GM12878 (cell line): ENCODE data around the gene KRT6B.

Experiments
- EZH2 ChIP-seq: IDR thresholded peaks from 2 replicates; pipeline ENCODE4 v1.6.1; 2012; ENCODE audit warnings: low read depth, mild to moderate bottlenecking, control low read depth, inconsistent platforms, low read length, borderline replicate concordance; ENCODE audit not compliant: control insufficient read depth
- JUND ChIP-seq: IDR thresholded peaks from 2 replicates; pipeline ENCODE4 v1.6.1; 2012; ENCODE audit warnings: low read depth, mild to moderate bottlenecking, low read length, improper control_type of control experiment, moderate library complexity
- NBN ChIP-seq: fragments of 450-650 bp; IDR thresholded peaks from 2 replicates; pipeline ENCODE4 v1.6.1; 2016
- POLR2A ChIP-seq: IDR thresholded peaks from 2 replicates; pipeline ENCODE4 v1.6.1; 2011; ENCODE audit warnings: low read depth, mild to moderate bottlenecking, low read length
- SREBF2 ChIP-seq: IDR thresholded peaks from 2 replicates; pipeline ENCODE4 v1.6.1; 2012; ENCODE audit warnings: mild to moderate bottlenecking, low read length
- TAF1 ChIP-seq: IDR thresholded peaks from 2 replicates; pipeline ENCODE4 v1.6.1; 2011; ENCODE audit warnings: mild to moderate bottlenecking, low read depth, low read length, borderline replicate concordance
- TF ChIP-seq, protein P1 (sequence below): IDR thresholded peaks from 2 replicates; pipeline ENCODE4 v1.6.1; 2011; ENCODE audit warnings: mild to moderate bottlenecking, low read depth, low read length, moderate library complexity; ENCODE audit not compliant: insufficient replicate concordance
- TF ChIP-seq, protein P2 (sequence below): IDR thresholded peaks from 2 replicates; pipeline ENCODE4 v1.6.1; 2011; ENCODE audit warnings: borderline replicate concordance, low read depth, mild to moderate bottlenecking, moderate library complexity, mixed read lengths, low read length; ENCODE audit not compliant: insufficient read depth; ENCODE audit errors: extremely low read length
- TF ChIP-seq, protein P3 (sequence below): fragments of 450-650 bp; IDR thresholded peaks from 2 replicates; pipeline ENCODE4 v1.6.1; 2017; ENCODE audit warnings: mild to moderate bottlenecking
- TF ChIP-seq, protein P4 (sequence below), 3 experiments: IDR thresholded peaks in 2 of 3; conservative IDR thresholded peaks in 1 of 3; 2 replicates each; pipeline ENCODE4 v1.5.1; 2011; ENCODE audit warnings: low read depth in 3 of 3, low read length in 3 of 3, mild to moderate bottlenecking in 3 of 3, control low read depth in 2 of 3, moderate library complexity in 2 of 3, inconsistent platforms in 1 of 3, mixed read lengths in 1 of 3; ENCODE audit not compliant: control insufficient read depth in 2 of 3, insufficient read depth in 1 of 3; ENCODE audit errors: extremely low read depth in 1 of 3
- TF ChIP-seq, protein P5 (sequence below): fragments of 450-650 bp; formaldehyde crosslinking; IDR thresholded peaks from 2 replicates; pipeline ENCODE4 v1.4.0; 2020; ENCODE audit warnings: mild to moderate bottlenecking, moderate library complexity

DNA sequence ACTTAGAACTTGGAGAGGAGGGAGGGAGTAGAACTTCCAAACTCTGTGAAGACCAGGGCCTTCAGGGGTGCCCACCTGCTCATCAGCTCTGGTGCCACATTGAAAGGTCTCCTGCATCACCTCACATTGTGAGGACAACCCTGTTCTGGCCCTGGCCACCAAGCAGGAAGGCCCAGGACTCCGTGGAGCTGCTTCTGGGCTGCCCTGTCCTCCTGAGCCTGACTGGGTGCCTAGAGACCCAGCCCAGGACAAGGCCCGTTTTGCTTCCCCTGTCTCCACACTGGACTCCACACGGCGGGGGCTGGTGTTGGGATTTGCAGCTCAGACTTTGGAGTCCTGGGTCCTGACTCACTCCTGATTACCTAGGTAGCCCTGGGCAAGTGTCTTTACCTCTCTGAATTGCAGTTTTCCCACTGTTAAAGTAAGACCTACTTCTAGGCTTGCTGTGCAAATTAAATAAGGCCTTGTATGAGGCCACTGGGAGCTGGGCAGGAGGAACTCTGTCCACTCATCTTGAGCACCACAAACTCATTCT lies 33.3 kb downstream of the KRT6B start:
- TF ChIP-seq TAF1 (no peak), NBN (no peak), POLR2A (no peak), EZH2 (no peak), SREBF2 (no peak), JUND (no peak)
- TF ChIP-seq, protein P1, sequence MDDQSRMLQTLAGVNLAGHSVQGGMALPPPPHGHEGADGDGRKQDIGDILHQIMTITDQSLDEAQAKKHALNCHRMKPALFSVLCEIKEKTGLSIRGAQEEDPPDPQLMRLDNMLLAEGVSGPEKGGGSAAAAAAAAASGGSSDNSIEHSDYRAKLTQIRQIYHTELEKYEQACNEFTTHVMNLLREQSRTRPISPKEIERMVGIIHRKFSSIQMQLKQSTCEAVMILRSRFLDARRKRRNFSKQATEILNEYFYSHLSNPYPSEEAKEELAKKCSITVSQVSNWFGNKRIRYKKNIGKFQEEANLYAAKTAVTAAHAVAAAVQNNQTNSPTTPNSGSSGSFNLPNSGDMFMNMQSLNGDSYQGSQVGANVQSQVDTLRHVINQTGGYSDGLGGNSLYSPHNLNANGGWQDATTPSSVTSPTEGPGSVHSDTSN = no peak
- TF ChIP-seq, protein P2, sequence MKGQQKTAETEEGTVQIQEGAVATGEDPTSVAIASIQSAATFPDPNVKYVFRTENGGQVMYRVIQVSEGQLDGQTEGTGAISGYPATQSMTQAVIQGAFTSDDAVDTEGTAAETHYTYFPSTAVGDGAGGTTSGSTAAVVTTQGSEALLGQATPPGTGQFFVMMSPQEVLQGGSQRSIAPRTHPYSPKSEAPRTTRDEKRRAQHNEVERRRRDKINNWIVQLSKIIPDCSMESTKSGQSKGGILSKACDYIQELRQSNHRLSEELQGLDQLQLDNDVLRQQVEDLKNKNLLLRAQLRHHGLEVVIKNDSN = no peak
- TF ChIP-seq, protein P3, sequence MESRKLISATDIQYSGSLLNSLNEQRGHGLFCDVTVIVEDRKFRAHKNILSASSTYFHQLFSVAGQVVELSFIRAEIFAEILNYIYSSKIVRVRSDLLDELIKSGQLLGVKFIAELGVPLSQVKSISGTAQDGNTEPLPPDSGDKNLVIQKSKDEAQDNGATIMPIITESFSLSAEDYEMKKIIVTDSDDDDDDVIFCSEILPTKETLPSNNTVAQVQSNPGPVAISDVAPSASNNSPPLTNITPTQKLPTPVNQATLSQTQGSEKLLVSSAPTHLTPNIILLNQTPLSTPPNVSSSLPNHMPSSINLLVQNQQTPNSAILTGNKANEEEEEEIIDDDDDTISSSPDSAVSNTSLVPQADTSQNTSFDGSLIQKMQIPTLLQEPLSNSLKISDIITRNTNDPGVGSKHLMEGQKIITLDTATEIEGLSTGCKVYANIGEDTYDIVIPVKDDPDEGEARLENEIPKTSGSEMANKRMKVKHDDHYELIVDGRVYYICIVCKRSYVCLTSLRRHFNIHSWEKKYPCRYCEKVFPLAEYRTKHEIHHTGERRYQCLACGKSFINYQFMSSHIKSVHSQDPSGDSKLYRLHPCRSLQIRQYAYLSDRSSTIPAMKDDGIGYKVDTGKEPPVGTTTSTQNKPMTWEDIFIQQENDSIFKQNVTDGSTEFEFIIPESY = no peak
- TF ChIP-seq, protein P4, sequence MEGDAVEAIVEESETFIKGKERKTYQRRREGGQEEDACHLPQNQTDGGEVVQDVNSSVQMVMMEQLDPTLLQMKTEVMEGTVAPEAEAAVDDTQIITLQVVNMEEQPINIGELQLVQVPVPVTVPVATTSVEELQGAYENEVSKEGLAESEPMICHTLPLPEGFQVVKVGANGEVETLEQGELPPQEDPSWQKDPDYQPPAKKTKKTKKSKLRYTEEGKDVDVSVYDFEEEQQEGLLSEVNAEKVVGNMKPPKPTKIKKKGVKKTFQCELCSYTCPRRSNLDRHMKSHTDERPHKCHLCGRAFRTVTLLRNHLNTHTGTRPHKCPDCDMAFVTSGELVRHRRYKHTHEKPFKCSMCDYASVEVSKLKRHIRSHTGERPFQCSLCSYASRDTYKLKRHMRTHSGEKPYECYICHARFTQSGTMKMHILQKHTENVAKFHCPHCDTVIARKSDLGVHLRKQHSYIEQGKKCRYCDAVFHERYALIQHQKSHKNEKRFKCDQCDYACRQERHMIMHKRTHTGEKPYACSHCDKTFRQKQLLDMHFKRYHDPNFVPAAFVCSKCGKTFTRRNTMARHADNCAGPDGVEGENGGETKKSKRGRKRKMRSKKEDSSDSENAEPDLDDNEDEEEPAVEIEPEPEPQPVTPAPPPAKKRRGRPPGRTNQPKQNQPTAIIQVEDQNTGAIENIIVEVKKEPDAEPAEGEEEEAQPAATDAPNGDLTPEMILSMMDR (IDR thresholded peaks at IDR 0.05 in 2 of 3, conservative IDR thresholded peaks at IDR 0.05 in 1 of 3; ENCODE audit: control insufficient read depth in 2 of 3, extremely low read depth in 1 of 3, insufficient read depth in 1 of 3, low read depth in 3 of 3, low read length in 3 of 3) = no peak
- TF ChIP-seq, protein P5, sequence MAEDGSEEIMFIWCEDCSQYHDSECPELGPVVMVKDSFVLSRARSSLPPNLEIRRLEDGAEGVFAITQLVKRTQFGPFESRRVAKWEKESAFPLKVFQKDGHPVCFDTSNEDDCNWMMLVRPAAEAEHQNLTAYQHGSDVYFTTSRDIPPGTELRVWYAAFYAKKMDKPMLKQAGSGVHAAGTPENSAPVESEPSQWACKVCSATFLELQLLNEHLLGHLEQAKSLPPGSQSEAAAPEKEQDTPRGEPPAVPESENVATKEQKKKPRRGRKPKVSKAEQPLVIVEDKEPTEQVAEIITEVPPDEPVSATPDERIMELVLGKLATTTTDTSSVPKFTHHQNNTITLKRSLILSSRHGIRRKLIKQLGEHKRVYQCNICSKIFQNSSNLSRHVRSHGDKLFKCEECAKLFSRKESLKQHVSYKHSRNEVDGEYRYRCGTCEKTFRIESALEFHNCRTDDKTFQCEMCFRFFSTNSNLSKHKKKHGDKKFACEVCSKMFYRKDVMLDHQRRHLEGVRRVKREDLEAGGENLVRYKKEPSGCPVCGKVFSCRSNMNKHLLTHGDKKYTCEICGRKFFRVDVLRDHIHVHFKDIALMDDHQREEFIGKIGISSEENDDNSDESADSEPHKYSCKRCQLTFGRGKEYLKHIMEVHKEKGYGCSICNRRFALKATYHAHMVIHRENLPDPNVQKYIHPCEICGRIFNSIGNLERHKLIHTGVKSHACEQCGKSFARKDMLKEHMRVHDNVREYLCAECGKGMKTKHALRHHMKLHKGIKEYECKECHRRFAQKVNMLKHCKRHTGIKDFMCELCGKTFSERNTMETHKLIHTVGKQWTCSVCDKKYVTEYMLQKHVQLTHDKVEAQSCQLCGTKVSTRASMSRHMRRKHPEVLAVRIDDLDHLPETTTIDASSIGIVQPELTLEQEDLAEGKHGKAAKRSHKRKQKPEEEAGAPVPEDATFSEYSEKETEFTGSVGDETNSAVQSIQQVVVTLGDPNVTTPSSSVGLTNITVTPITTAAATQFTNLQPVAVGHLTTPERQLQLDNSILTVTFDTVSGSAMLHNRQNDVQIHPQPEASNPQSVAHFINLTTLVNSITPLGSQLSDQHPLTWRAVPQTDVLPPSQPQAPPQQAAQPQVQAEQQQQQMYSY (CRISPR knock-in tag) = no peak
